GM18517 (cell line): ENCODE data around the gene OCA2.

Source experiments
- ATAC-seq: cut with Tn5 transposase; IDR thresholded peaks from one replicate; pipeline ENCODE4 v1.9.1; 2021; ENCODE audit warnings: mild to moderate bottlenecking, moderate library complexity; ENCODE audit not compliant: unreplicated experiment

Gene OCA2

GRCh38 chr15:28105793-28106192 lies 6.7 kb upstream of the OCA2 start:
- no peak for ATAC-seq

DNA sequence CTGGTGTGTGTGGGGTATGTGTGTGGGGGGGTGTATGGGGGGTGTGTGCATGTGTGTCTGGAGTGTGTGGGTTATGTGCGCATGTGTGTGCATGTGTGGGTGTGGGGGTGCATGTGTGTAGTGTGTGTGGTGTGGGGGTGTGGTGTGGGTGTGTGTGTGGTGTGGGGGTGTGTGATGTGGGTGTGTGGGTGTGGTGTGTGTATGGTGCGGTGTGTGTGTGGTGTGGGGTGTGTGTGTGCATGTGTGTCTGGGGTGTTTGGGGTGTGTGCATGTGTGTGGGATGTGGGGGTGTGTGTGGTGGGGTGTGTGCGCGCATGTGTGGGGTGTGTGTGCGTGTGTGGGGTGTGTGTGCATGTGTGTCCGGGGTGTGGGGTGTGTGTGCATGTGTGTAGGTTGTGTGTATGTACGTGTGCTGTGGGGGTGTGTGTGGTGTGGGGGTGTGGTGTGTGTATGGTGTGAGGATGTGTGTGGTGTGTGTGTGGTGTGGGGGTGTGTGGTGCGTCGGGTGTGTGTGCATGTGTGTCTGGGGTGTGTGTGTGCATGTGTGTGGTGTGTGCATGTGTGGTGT lies 6.2 kb upstream of the OCA2 start:
- ATAC-seq, result no peak

- no peak for ATAC-seq
Measured at GRCh38 chr15:28104326-28104725, 5.2 kb upstream of the OCA2 start.

DNA sequence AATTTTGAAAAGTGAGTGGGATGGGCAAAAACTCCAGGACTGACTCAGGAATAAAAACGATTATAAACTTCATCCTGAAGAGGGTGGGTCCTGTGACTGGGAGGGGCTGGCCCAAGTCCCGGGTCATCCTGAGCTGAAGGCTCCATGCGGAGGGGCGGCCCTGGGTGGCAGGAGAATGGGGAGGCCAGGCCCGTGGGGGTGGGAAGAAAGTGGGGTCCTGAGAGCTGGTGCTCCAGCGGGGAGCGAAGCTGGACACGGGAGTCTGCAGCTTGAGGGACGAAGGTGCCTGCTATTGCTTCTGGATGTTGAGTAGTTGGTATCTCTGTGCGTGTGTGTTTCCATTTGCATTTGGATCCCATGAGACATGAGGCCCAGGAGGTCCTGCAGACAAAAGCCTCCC lies 4.7 kb upstream of the OCA2 start:
- no peak for ATAC-seq

GRCh38 chr15:28101983-28102441 lies 2.9 kb upstream of the OCA2 start:
- ATAC-seq, result no peak

- ATAC-seq, result no peak
Measured at GRCh38 chr15:28101201-28101600, 2.1 kb upstream of the OCA2 start.

DNA sequence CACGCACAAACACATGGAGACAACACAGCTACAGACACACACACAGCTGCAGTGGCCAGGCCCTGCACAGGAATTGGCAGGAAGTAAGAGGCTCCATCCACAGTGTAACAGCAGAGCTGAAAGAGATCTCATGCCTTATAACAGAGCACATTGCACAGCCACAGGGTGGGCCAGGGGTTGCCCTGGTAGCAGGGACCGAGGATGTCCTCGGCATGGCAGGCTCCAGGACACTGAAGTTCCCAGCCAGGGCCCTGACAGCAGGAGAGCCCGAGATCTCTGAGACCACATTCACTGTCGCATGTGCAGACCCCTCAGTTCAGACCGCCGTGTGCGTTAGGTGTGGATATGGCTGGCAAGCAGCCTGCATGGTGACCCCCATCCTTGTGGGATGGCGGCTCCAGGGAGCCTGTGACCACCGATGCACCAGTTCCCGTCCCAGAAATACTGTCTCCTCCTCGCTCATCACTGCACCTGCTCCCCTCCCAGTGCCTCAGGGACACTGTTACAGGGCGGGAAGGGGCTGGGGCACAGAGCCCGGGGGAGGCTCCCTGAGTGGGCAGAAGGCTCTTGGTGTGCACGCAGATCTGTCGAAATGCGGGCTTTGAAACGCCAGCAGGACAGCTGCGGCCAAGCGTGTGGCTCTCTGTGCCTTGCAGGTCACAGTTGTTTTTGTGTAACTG lies 1.5 kb upstream of the OCA2 start:
- no peak for ATAC-seq

- ATAC-seq, result no peak
Measured at GRCh38 chr15:28099555-28100140, 533 bp upstream of the OCA2 start.

DNA sequence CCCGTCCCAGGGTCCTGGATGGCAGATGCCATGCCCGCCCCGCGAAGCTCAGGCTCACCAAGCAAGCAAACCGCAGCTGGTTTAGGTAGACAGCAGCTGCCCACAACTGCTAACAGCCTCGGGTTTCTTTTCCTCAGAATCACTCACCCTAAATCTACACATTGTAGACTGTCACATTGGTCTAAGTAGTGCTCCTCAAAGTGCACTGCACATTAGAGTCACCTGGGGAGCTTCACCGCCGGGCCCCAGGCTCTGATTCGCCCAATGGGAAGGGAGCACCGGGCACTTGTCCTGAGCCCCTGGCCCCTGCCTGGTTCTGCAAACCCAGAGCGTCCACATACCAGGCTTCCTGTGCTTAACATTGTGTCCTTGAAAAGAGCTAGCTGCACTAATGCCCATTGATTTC lies 752 bp downstream of the OCA2 start:
- ATAC-seq, result no peak

- ATAC-seq, result no peak
Measured at GRCh38 chr15:28097656-28098359, 1.3 kb downstream of the OCA2 start.

DNA sequence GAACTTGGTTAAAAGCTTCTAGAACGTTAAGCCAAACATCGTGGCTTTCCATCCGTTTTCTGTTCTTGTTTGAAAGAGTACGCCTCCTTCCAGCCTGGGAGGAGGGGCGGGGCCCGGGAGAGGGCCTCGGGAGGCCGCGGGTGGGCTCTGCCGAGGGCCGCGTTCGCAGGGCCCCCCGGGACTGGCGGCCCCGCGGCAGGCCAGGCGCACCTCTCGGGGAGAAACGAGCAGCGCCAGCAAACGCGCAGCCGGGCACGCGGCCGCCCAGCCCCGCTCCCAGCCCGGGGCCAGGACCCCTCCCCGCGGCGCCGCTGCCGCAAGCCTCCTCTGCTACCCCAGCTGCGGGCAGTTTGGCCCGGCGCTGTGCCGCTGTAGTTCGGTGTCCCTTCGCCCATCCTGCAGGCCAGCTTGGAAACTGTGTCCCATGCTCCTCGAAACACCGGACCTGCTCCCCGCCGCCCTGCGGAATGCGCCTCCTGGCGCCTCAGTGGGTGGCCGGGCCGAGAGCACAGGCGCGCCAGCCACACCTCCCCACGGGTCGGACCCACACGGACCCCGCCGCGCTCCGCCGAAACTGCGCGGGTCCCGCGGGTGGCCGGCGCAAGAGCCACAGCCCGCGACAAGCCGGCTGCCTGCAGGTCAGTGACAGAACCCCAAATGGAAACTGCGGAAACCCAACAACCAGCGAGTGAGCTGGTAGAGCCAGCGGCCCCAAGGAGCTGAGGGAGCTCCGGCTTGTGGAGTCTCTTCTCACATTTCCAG lies 2.3 kb downstream of the OCA2 start:
- ATAC-seq, result no peak

DNA sequence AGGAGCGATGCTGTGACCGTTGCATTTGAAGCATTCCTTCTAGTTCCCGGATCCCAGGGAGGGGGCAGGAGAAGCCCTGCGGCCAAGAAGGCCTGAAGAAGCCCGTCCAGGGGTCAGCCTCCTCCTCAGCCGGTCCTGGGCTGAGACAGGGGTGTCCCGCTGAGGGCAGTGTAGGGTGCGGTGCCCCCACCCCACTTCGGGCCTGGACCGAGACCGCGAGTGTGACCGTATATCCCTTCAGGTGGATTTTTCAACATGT lies 2.8 kb downstream of the OCA2 start:
- ATAC-seq, result no peak

DNA sequence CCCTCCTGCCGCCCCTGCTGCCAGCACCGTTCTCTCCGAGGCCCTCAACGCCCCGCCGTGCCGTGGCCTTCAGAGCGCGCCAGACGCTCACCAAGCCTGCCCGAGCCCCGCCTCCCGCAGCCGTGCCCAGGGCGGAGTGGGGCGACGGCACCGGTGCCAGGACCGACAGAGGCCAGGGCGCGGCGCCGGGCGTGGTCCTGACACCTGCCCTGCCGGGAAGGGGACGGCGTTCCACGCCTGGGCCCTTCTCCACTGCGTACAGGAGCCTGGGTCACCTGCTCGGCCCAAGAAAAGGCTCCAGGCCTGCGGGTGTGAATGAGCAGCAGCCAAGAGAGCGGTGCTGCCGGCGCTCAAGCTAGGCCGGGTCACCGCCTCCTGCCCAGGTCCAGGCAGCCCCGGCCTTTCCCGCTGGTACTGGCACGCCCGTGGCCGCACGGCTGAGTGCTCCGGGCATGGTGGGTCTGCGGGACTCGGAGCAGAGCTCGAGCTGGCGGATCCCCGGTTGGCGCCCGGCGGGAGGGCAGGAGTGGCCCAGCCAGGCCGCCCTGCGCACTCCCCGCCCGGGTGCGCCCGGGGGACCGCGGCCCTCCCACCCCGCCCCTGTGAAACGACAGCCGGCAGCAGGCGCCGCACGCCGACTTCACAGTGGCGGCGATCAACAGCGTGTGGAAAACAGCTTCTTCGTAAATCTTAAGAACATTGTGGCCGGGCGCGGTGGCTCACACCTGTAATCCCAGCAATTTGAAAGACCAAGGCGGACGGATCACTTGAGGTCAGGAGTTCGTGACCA lies 4.2 kb downstream of the OCA2 start:
- ATAC-seq, result no peak

DNA sequence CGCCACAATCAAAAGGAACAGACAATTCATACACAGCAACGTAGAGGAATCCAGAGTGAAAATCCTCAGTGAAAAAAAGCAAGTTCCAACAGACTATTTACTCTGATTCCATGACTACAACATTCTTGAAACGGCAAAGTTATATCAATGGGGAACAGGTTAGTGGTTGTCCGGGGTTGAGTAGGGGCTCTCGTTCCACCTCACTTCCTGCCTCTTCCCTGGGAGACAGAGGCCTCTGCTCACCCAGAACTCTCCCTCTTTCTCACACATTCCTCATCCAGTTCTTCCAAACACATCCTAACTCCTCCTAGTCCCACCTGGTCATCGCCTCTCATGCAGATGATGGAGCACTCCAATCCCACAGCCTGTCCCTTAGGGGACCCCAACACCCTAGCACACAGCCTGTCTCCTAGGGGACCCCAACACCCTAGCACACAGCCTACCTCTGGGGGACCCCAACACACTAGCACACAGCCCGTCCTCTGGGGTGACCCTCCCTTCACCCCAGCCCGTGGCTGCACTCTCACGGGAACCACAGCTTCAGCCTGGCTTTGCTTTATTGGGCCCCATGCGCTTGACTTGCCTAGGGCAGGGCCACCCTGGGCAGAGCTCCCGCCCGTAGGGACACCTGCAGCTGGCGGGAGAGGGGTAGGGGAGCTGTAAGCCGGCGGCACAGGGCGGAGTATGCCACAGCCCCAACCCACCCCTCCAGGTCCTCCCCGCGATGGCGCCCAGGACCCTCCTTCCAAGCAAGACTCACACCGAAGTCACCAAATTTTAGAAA lies 5.2 kb downstream of the OCA2 start:
- ATAC-seq, result no peak

DNA sequence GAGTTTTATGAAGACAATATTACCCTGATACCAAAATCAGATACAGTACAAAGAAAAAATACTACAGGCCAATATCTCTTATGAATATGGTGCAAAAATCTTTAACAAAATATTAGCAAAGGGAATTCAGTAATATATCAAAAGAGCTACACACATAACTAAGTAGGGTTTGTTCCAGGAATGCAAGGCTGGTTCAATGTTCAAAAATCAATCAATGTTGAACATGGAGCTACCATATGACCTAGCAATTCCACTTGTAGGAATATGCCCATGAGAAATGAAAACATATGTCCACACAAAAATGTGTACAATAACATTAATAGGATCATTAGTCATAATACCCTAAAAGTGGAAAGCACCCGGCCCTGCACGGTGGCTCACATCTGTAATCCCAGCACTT lies 7.8 kb downstream of the OCA2 start:
- ATAC-seq, result no peak

DNA sequence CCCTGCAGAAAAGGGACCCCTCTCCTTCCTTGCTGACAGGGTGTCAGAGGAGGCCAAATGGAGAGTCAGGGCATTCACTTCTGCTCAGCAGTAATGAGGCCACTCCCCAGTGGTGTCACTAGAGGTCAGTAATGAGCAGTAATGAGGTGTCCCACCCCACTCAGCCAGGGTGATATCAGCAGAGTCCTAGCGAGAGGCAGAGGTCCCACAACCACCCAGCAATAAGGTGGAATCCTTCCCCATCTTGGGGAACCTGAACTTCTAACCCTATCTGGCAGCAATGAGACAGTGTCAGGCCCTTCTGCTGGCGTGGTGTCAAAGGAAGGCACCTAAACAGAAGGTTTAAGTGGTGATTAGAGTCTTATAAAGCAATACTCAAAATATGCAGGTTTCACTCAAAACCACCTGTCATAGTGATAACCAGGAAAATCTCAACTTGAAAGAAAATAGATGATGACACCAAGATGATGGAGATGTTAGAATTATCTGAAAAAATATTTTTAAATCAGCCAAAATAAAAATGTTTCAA lies 12.9 kb downstream of the OCA2 start:
- ATAC-seq, result peak; percentile 84

DNA sequence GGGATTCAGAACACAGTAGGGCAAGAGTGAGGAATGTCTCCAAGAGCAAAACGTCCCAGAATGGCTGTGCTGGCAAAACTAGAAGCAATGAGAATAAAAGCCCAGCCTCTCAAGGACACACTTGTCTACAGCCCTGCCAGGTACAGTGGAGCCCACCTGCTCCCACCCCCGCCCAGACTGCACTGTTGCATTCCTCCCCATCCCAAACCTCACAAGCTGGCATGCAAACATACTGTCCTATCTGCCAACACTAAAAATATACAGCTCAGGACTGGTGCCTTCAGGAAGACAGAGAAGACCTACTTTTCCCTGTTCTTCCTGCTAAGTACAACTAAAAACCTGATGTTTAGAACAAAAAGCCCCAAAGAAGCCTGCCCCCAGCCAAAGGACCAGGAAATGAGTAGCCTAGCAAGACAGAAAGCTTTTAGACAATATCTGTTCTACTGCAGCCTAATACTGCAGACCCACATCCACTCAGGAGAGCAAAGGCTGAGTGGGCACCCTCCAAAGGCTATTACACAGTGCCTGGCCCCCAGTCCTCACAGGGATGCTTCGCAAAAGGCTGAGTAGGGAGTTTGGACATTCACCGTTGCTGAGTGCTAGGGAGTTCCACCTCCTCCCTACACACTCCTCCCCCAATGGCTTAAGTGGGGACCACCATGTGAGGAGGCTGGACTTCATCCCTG lies 13.5 kb downstream of the OCA2 start:
- ATAC-seq, result peak; percentile 16

DNA sequence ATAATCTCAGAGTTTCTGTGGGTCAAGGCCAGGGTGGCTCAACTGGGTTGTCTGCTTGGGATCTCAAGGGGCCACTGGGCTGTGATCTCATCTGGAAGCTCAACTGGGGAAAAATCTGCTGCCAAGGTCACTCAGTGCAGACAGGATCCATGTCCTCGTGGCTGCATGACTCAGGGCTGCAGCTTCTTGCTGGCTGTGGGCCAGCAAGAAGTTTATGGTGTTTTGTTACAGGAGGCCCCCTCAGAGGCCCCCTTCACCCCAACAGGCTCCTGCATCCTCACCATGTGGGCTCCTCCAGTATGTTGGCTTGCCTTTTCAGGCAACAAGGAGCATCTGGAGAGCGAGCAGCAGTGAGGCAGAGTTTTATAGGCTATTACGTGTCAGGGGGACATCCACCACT lies 14.6 kb downstream of the OCA2 start:
- ATAC-seq, result no peak
